ENCODE measurements around the gene POLRMT. TPM values are rescaled to one million over a fixed set of nuclear protein-coding genes. Genes with fewer than 3 reads are reported as not detected.

Gene POLRMT
- total and polyA plus RNA-seq, 4 donors, result 16.1 to 76.7 (median 38.4) TPM

DNA sequence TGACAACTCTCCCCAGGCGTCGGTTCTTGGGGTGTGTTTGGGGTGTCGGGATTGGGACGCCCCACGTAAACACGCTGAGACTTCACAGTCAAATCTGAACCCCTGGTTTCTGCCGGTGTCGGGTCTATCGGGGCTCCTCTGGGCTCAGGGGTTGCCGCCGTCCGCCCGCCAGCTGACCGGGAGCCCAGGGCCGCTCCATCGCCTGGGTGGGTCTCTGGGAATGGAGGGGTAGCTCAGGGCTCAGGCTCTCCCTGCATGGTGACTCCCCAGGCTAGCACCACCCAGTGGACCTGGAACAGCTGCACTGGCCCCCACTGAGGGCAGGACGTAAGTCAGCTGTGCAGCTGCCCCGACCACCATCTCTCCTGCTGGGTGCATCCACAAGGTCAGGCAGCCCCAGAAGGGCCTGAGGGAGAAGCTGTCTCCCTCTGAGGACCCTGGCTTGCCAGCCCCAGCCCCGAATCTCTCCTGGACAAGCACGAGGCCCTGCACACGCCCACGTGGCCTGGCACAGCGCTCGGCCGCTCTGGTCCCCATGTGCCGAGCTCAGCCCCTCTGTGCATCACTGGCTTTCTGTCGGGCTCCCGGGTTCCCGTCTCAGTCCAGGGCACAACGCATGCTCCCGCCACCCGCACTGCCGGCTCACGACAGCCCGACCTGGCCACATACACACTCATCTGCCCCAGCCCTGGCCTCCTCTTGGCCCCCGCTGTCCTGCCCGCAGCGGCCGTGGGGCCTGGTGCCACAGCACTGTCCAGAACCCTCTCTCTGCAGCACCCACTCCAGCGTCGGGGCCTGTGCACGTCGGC, 23.6 kb upstream of the POLRMT start:
- ATAC-seq (ENCODE audit: insufficient read depth, low FRiP score) (no peak), DNase-seq (no peak)
- Histone ChIP-seq H3K4me3 (no peak overlapping the region), H3K27me3 (ENCODE audit: control insufficient read depth in 3 of 3, insufficient read depth in 3 of 3, low read length in 2 of 3) (no peaks in the 10 kb centered on the region), H3K9me3 (ENCODE audit: control insufficient read depth in 4 of 4, insufficient read depth in 3 of 4, low read length in 3 of 4) (no peaks in the 10 kb centered on the region), H3K9ac (ENCODE audit: insufficient read depth in 1 of 2, low read length in 2 of 2) (no peak overlapping the region), H3K27ac (ENCODE audit: low read depth in 1 of 2, low read length in 1 of 2) (no peak overlapping the region), H3K4me1 (ENCODE audit: control insufficient read depth in 5 of 5, insufficient read depth in 5 of 5, low read length in 5 of 5) (peaks cover 0 to 37% (median 9%) of the 10 kb centered on the region in 5 donors), H3K36me3 (ENCODE audit: control insufficient read depth in 4 of 4, insufficient read depth in 4 of 4, low read length in 4 of 4) (peaks cover 0 to 31% (median 3%) of the 10 kb centered on the region in 4 donors)
- 88 to 93% methylated on average over 43 of the region's 43 CpGs for WGBS, 2 donors
- TF ChIP-seq, protein P1, sequence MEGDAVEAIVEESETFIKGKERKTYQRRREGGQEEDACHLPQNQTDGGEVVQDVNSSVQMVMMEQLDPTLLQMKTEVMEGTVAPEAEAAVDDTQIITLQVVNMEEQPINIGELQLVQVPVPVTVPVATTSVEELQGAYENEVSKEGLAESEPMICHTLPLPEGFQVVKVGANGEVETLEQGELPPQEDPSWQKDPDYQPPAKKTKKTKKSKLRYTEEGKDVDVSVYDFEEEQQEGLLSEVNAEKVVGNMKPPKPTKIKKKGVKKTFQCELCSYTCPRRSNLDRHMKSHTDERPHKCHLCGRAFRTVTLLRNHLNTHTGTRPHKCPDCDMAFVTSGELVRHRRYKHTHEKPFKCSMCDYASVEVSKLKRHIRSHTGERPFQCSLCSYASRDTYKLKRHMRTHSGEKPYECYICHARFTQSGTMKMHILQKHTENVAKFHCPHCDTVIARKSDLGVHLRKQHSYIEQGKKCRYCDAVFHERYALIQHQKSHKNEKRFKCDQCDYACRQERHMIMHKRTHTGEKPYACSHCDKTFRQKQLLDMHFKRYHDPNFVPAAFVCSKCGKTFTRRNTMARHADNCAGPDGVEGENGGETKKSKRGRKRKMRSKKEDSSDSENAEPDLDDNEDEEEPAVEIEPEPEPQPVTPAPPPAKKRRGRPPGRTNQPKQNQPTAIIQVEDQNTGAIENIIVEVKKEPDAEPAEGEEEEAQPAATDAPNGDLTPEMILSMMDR (IDR thresholded peaks at IDR 0.05; ENCODE audit: control extremely low read depth, extremely low read depth), result no peak

DNA sequence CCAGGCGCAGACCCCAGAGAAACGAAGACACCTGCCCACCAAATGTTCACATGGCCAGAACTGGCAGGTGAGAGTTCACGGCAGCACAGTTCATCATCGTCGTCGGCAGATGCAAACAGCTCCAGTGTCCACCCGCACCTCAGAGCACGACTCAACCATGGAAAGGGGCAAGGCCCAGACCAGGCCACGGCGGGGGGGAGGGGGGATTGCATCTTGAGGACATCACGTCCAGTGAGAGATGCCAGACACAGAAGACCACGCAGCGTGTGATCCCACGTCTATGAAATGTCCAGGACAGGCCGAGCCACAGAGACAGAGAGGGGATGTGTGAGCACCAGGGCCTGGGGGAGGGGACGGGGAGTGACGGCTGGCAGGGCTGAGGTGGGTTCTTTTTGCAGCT, 22.4 kb upstream of the POLRMT start:
- 83 to 85% methylated on average over 17 of the region's 17 CpGs for WGBS, 2 donors
- Histone ChIP-seq H3K27ac (ENCODE audit: low read depth in 1 of 2, low read length in 1 of 2) (no peak overlapping the region), H3K4me3 (no peak overlapping the region), H3K27me3 (ENCODE audit: control insufficient read depth in 3 of 3, insufficient read depth in 3 of 3, low read length in 2 of 3) (no peaks in the 10 kb centered on the region), H3K4me1 (ENCODE audit: control insufficient read depth in 5 of 5, insufficient read depth in 5 of 5, low read length in 5 of 5) (peaks cover 0 to 25% (median 2%) of the 10 kb centered on the region in 5 donors), H3K9ac (ENCODE audit: insufficient read depth in 1 of 2, low read length in 2 of 2) (no peak overlapping the region), H3K9me3 (ENCODE audit: control insufficient read depth in 4 of 4, insufficient read depth in 3 of 4, low read length in 3 of 4) (no peaks in the 10 kb centered on the region), H3K36me3 (ENCODE audit: control insufficient read depth in 4 of 4, insufficient read depth in 4 of 4, low read length in 4 of 4) (peaks cover 2 to 43% (median 5%) of the 10 kb centered on the region in 4 donors)
- no peak for ATAC-seq (ENCODE audit: insufficient read depth, low FRiP score)
- no peak for DNase-seq
- TF ChIP-seq, protein P1 (IDR thresholded peaks at IDR 0.05; ENCODE audit: control extremely low read depth, extremely low read depth), result no peak

DNA sequence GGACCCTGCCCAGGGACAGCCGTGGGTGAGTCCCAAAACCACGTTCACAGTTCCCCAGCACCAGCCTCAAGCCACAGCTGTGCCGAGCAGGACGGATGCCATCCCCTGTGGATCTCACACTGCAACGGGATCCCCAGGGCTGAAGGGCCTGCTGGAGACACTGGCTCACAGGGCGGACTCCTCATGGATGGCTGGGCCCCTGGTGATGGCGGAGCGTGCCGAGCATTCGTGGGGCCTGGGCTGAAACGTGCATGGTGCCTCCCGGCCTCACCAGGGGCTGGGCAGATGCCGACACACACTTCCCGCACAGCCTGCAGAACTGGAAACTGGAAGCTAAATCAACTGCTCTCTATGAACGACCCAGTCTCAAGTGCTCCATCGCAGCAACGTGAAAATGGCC, 20.1 kb upstream of the POLRMT start:
- TF ChIP-seq, protein P1 (IDR thresholded peaks at IDR 0.05; ENCODE audit: control extremely low read depth, extremely low read depth), result no peak
- Histone ChIP-seq H3K27me3 (ENCODE audit: control insufficient read depth in 3 of 3, insufficient read depth in 3 of 3, low read length in 2 of 3) (no peaks in the 10 kb centered on the region), H3K9me3 (ENCODE audit: control insufficient read depth in 4 of 4, insufficient read depth in 3 of 4, low read length in 3 of 4) (no peaks in the 10 kb centered on the region), H3K36me3 (ENCODE audit: control insufficient read depth in 4 of 4, insufficient read depth in 4 of 4, low read length in 4 of 4) (peaks cover 2 to 58% (median 10%) of the 10 kb centered on the region in 4 donors), H3K27ac (ENCODE audit: low read depth in 1 of 2, low read length in 1 of 2) (no peak overlapping the region), H3K9ac (ENCODE audit: insufficient read depth in 1 of 2, low read length in 2 of 2) (no peak overlapping the region), H3K4me1 (ENCODE audit: control insufficient read depth in 5 of 5, insufficient read depth in 5 of 5, low read length in 5 of 5) (peaks cover 0 to 3% (median 0%) of the 10 kb centered on the region in 5 donors), H3K4me3 (no peak overlapping the region)
- no peak for DNase-seq
- WGBS, 2 donors, result 85 to 92% methylated on average over 17 of the region's 17 CpGs
- ATAC-seq (ENCODE audit: insufficient read depth, low FRiP score), result no peak
